ENCODE measurements around the gene ZC3H4. TPM values are rescaled to one million over a fixed set of nuclear protein-coding genes. Genes with fewer than 3 reads are reported as not detected.

The ZC3H4 gene
- total and polyA plus RNA-seq, 9 donors = 10.7 to 58.2 (median 45.5) TPM

DNA sequence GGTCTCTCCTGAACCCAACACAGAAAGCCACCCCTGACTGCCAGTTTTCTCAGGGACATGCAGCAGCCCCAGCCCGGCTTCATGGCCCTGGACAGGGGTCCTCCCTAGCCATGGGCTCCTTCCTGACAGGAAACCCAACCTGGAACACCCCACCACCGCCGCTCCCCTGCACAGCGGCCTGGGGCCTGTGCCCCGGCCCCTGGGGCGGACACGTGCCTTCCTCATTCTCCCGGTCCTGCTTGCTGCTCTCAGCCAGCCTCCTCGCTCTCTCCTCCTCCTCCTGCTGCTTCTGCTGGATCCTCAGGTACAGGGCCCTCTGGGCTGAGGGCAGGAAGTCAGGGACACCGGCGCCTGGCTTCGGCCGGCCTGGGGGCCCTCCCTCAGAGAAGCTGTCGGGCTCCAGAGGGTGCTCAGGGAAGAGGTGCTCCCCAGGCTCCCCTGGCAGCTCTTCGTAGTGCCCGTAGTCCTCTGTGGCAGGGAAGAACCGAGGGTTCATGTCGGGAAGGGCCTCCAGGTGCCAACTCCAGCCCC is 44.6 kb downstream of the ZC3H4 start:
- no peaks in the 10 kb centered on the region for H3K4me1 ChIP-seq (ENCODE audit: insufficient read depth)
- intact Hi-C loops (cut with DNase I) = no loop called here
- H3K9me3 ChIP-seq = no peaks in the 10 kb centered on the region
- 82 to 85% (median 83%) methylated on average over 18 of the region's 18 CpGs for WGBS, 3 donors
- H3K36me3 ChIP-seq = no peaks in the 10 kb centered on the region
- no peak overlapping the region for H3K4me3 ChIP-seq
- no peak overlapping the region for H3K27ac ChIP-seq
- TF ChIP-seq POLR2A (IDR thresholded peaks at IDR 0.05) (no peak), EP300 (IDR thresholded peaks at IDR 0.05) (no peak)
- TF ChIP-seq, protein P1, sequence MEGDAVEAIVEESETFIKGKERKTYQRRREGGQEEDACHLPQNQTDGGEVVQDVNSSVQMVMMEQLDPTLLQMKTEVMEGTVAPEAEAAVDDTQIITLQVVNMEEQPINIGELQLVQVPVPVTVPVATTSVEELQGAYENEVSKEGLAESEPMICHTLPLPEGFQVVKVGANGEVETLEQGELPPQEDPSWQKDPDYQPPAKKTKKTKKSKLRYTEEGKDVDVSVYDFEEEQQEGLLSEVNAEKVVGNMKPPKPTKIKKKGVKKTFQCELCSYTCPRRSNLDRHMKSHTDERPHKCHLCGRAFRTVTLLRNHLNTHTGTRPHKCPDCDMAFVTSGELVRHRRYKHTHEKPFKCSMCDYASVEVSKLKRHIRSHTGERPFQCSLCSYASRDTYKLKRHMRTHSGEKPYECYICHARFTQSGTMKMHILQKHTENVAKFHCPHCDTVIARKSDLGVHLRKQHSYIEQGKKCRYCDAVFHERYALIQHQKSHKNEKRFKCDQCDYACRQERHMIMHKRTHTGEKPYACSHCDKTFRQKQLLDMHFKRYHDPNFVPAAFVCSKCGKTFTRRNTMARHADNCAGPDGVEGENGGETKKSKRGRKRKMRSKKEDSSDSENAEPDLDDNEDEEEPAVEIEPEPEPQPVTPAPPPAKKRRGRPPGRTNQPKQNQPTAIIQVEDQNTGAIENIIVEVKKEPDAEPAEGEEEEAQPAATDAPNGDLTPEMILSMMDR (IDR thresholded peaks at IDR 0.05) = no peak
- H3K27me3 ChIP-seq = no peaks in the 10 kb centered on the region
- no peak for DNase-seq

DNA sequence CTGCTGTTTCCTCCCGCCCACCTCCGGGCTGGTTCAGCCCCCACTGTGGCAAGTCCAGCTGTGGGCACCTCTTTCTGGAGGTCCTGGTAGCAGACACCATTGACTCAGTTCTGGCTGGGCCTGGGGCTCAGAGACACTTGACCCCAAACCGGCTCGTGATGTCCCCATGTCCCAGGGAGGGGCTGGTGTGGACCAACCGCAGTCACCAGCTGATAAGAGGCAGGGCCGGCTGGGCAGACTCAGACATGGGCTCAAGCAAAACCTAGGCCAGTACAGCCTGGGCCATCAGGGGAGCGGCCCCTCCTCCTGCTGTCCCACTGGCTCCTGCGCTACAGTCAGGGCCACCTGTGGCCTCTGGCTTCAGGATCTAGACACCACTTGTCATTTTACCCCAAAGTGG is 45.3 kb downstream of the ZC3H4 start:
- H3K27me3 ChIP-seq = no peaks in the 10 kb centered on the region
- H3K27ac ChIP-seq = no peak overlapping the region
- 71 to 86% (median 71%) methylated on average over 8 of the region's 8 CpGs for WGBS, 3 donors
- no peaks in the 10 kb centered on the region for H3K9me3 ChIP-seq
- no peak for DNase-seq
- intact Hi-C loops (cut with DNase I) = no loop called here
- TF ChIP-seq EP300 (IDR thresholded peaks at IDR 0.05) (no peak), POLR2A (IDR thresholded peaks at IDR 0.05) (no peak)
- TF ChIP-seq, protein P1 (IDR thresholded peaks at IDR 0.05) = no peak
- H3K36me3 ChIP-seq = no peaks in the 10 kb centered on the region
- H3K4me3 ChIP-seq = no peak overlapping the region
- H3K4me1 ChIP-seq (ENCODE audit: insufficient read depth) = no peaks in the 10 kb centered on the region

DNA sequence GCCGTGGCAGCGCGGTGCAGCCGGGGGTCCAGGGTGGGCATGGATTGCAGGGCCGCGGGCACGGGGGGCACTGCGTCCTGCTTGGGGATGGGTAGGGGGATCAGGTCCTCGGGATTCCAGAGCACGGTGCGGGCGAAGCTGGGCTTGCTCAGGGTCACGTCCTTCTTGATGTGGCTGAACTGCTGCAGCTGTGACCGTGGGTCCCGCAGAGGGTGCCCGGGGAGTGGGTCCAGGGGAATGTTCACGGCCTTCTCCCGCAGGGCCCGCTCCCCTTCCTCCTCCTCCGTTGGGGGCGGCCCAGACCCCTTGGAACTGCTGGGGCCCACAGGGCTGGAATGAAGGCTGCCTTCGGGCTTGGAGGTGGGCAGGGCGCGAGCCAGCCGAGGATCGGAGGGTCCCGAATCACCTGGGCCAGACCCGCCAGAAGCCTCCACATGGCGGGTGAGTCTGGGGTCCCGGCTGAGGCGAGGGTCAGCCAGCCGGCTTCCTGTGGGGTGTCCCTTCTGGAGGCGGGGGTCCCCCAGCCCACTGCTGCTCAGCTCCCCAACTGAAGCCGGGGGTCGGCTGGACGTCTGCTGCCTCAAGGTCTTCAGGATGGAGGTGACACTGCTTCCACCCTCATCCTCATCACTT is 46.2 kb downstream of the ZC3H4 start:
- H3K4me1 ChIP-seq (ENCODE audit: insufficient read depth) = no peaks in the 10 kb centered on the region
- 89 to 94% (median 91%) methylated on average over 29 to 36 of the region's 36 CpGs for WGBS, 3 donors
- H3K27me3 ChIP-seq = no peaks in the 10 kb centered on the region
- TF ChIP-seq POLR2A (IDR thresholded peaks at IDR 0.05) (no peak), EP300 (IDR thresholded peaks at IDR 0.05) (no peak)
- TF ChIP-seq, protein P1 (IDR thresholded peaks at IDR 0.05) = no peak
- H3K27ac ChIP-seq = no peak overlapping the region
- H3K9me3 ChIP-seq = no peaks in the 10 kb centered on the region
- H3K36me3 ChIP-seq = no peaks in the 10 kb centered on the region
- no peak for DNase-seq
- intact Hi-C loops (cut with DNase I) = no loop called here
- H3K4me3 ChIP-seq = no peak overlapping the region

DNA sequence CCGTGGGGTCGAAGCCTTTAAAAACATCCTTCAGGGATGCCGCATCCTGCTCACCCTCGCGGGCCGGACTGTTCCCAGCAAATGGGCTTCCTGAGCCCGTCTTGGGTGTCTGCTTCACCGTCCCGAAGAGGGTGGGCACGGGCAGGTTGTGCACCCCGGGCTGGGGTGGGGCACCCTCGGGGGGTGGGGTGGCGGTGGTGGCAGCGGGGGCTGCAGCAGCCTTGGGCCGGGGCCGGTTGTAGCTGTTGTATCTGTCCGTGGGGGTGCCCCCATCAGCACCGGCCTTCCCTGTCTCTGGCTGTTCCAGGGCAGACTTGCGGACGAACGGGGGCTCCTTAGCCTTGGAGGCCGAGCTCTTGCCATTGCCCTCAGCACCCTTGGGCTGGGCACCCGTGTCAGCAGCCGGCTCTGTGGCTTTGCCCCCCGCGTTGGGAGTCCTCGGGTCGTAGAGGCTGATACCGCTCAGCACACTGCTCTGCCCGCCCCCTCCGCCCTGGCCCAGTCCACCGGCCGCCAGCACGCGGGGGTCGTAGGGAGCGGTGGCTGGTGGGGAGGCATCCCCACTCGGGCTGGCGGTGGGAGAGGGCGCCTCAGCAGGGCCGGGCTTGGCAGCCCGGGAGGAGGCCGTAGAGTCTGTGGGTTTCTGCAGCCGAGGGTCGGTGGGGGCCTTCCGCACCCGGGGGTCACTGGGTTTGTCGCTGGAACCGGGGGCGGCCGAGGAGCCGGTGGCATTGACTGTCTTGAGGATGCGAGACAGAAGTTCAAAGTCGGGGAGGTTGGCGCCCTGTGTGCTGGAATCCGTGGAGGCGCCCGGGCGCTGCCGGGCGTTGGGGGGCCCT is 47.0 kb downstream of the ZC3H4 start:
- H3K36me3 ChIP-seq = no peaks in the 10 kb centered on the region
- H3K4me3 ChIP-seq = no peak overlapping the region
- intact Hi-C loops (cut with DNase I) = no loop called here
- no peaks in the 10 kb centered on the region for H3K9me3 ChIP-seq
- 84 to 91% (median 88%) methylated on average over 54 to 61 of the region's 61 CpGs for WGBS, 3 donors
- H3K27me3 ChIP-seq = no peaks in the 10 kb centered on the region
- no peak overlapping the region for H3K27ac ChIP-seq
- TF ChIP-seq POLR2A (IDR thresholded peaks at IDR 0.05) (no peak), EP300 (IDR thresholded peaks at IDR 0.05) (no peak)
- TF ChIP-seq, protein P1 (IDR thresholded peaks at IDR 0.05) = no peak
- no peak for DNase-seq
- H3K4me1 ChIP-seq (ENCODE audit: insufficient read depth) = no peaks in the 10 kb centered on the region
